ENCODE measurements around the gene CAPZB.

The CAPZB gene

GRCh38 chr1:19430121-19431068 is 54.9 kb downstream of the CAPZB start:
- DNase-seq (ENCODE audit: low read depth in 2 of 2, low spot score in 1 of 2), result no peak

- no peak for DNase-seq (ENCODE audit: low read depth in 2 of 2, low spot score in 1 of 2)
Measured at GRCh38 chr1:19429611-19430010, 55.7 kb downstream of the CAPZB start.

- no peak for DNase-seq (ENCODE audit: low read depth in 2 of 2, low spot score in 1 of 2)
Measured at GRCh38 chr1:19427087-19427781, 58.1 kb downstream of the CAPZB start.

- DNase-seq (ENCODE audit: low read depth in 2 of 2, low spot score in 1 of 2), result no peak
Measured at GRCh38 chr1:19426294-19427086, 58.8 kb downstream of the CAPZB start.

- no peak for DNase-seq (ENCODE audit: low read depth in 2 of 2, low spot score in 1 of 2)
Measured at GRCh38 chr1:19425646-19426239, 59.6 kb downstream of the CAPZB start.

GRCh38 chr1:19424651-19425570 is 60.4 kb downstream of the CAPZB start:
- no peak for DNase-seq (ENCODE audit: low read depth in 2 of 2, low spot score in 1 of 2)

GRCh38 chr1:19423130-19423529 is 62.2 kb downstream of the CAPZB start:
- DNase-seq (ENCODE audit: low read depth in 2 of 2, low spot score in 1 of 2), result no peak

- DNase-seq (ENCODE audit: low read depth in 2 of 2, low spot score in 1 of 2), result no peak
Measured at GRCh38 chr1:19421365-19421764, 64.0 kb downstream of the CAPZB start.

GRCh38 chr1:19420606-19421005 is 64.7 kb downstream of the CAPZB start:
- DNase-seq (ENCODE audit: low read depth in 2 of 2, low spot score in 1 of 2), result no peak

- no peak for DNase-seq (ENCODE audit: low read depth in 2 of 2, low spot score in 1 of 2)
Measured at GRCh38 chr1:19419691-19420090, 65.6 kb downstream of the CAPZB start.

- no peak for DNase-seq (ENCODE audit: low read depth in 2 of 2, low spot score in 1 of 2)
Measured at GRCh38 chr1:19418503-19418971, 66.8 kb downstream of the CAPZB start.

GRCh38 chr1:19416921-19417470 is 68.3 kb downstream of the CAPZB start:
- DNase-seq (ENCODE audit: low read depth in 2 of 2, low spot score in 1 of 2), result no peak

- no peak for DNase-seq (ENCODE audit: low read depth in 2 of 2, low spot score in 1 of 2)
Measured at GRCh38 chr1:19416145-19416544, 69.2 kb downstream of the CAPZB start.

- DNase-seq (ENCODE audit: low read depth in 2 of 2, low spot score in 1 of 2), result no peak
Measured at GRCh38 chr1:19414515-19415121, 70.7 kb downstream of the CAPZB start.

- DNase-seq (ENCODE audit: low read depth in 2 of 2, low spot score in 1 of 2), result no peak
Measured at GRCh38 chr1:19413999-19414398, 71.3 kb downstream of the CAPZB start.

- no peak for DNase-seq (ENCODE audit: low read depth in 2 of 2, low spot score in 1 of 2)
Measured at GRCh38 chr1:19412654-19413053, 72.7 kb downstream of the CAPZB start.

- no peak for DNase-seq (ENCODE audit: low read depth in 2 of 2, low spot score in 1 of 2)
Measured at GRCh38 chr1:19411612-19412011, 73.7 kb downstream of the CAPZB start.

GRCh38 chr1:19410393-19410792 is 74.9 kb downstream of the CAPZB start:
- DNase-seq (ENCODE audit: low read depth in 2 of 2, low spot score in 1 of 2), result no peak

All from stimulated activated CD8-positive, alpha-beta memory T cell treated with anti-CD3 and anti-CD28 coated beads, Interleukin-4, amount 100 ng/mL, for 1 hour (primary cell).